ENCODE results near the gene ELL.
"Not testable (repeated sequence)": the region's sequence is repeated elsewhere in the genome, so short reads cannot be mapped to it uniquely, and the experiment has no call there.

The ELL gene

DNA sequence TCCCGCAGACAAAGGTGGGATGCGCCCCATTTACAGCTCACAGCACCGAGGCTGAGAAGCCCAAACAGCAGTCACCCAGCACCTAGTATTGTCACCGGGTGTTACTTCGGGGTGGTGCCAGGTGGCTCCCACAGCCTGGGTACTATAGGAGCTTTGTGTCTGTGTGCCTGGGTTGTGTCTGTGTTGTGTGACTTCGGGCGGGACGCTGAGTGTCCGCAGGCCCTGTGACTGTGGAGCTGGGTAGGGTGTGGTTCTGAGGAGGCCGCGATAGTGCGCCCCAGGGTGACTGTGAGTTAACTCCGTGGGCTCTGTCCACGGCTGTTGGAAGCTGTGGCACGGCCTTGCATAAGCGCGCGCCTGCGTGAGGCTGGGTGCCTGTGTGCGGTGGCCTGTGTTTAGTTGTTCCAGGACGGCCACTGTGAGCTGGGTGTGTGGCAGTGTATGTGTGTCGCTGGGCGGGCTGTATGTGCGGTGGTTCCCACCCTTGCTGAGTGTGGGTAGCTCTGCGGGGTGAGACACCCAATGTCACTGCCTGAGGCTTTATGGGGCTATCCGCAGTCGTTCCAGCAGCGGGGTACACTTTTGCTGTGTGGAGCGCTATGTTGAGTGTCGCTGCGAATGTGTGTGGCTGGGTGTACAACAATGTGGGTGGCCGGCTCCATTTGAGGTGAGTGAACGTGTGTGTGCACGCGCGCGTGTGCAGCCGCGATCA lies 103.2 kb downstream of the ELL start:
- DNase-seq = peak; percentile 57

- no peak for DNase-seq
These were observed 103.8 kb downstream of the ELL start for GRCh38 chr19:18418029-18418482.

DNA sequence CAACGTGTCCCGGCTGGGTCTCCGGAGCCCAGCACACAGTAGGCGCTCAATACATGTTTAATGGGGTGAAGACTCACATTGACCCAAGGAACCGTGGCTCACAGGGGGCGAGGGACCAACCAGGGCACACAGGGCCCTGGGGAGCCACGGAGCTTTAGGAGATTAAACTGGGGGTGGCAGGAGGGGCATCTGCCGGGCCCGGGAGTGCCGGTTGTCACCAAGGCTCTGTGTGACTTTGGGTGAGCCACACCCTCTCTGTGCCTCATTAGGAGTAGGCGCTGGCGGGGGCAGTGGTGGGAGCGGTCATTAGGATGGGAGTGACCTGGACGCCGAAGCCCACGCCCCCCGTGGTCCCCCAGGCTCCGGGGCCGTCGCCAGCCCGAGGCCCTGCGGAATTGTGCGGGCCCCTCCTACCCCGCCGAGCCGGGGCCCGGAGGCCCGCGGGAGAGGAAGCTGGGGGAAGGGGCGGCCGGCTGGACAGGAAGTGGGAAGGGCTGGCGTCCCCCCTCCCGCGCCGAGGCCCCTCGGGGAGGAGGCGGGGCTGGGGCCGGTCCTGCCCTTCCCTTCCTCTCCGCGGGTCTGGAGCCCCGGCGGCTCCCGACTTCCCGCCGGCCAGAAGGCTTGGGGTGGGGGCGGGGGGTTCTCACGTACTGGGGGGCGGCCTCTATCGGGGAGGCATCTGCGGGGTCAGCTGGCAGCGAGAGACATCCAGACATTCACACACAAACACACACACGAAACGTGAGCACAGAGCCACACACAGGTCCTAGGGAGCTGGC lies 104.4 kb downstream of the ELL start:
- peak; percentile 81 for DNase-seq

GRCh38 chr19:18416778-18417249 lies 105.1 kb downstream of the ELL start:
- DNase-seq = peak; percentile 87

- DNase-seq = peak; percentile 93
These were observed 106.5 kb downstream of the ELL start for GRCh38 chr19:18415178-18415867.

GRCh38 chr19:18414504-18415177 lies 107.2 kb downstream of the ELL start:
- DNase-seq = peak; percentile 53

GRCh38 chr19:18412610-18413239 lies 109.1 kb downstream of the ELL start:
- no peak for DNase-seq

DNA sequence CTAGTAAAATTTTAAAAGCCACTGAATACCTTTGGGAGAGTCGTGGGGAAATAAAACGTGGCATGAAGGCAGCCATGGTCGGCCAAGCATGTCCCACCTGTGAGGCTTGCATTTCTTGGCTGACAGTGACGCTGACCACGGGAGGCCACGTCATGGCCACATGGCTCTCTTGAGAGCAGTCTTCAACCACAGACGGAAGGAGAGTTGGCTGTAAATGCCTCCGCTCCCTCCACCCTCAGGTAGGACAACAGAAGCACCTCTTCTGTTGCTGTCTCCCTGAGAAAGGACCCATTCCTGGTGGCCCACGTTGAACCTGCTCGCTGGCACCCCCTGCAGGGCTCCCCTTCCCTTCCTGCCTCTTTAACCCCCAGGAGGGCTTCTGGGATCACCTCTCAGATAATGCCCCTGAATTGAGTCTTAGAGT lies 113.8 kb downstream of the ELL start:
- DNase-seq = peak; percentile 35

GRCh38 chr19:18406749-18407148 lies 115.1 kb downstream of the ELL start:
- DNase-seq = no peak

DNA sequence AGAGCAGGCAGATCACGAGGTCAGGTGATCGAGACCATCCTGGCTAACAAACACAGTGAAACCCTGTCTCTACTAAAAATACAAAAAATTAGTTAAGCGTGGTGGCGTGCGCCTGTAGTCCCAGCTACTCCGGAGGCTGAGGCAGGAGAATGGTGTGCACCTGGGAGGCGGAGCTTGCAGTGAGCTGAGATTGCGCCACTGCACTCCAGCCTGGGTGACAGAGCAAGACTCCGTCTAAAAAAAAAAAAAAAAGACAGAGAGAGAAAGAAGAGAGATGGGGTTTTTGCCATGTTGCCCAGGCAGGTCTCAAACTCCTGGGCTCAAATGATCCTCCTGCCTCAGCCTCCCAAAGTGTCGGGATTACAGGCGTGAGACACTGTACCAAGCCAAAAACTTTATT lies 116.1 kb downstream of the ELL start:
- DNase-seq = not testable (repeated sequence)

DNA sequence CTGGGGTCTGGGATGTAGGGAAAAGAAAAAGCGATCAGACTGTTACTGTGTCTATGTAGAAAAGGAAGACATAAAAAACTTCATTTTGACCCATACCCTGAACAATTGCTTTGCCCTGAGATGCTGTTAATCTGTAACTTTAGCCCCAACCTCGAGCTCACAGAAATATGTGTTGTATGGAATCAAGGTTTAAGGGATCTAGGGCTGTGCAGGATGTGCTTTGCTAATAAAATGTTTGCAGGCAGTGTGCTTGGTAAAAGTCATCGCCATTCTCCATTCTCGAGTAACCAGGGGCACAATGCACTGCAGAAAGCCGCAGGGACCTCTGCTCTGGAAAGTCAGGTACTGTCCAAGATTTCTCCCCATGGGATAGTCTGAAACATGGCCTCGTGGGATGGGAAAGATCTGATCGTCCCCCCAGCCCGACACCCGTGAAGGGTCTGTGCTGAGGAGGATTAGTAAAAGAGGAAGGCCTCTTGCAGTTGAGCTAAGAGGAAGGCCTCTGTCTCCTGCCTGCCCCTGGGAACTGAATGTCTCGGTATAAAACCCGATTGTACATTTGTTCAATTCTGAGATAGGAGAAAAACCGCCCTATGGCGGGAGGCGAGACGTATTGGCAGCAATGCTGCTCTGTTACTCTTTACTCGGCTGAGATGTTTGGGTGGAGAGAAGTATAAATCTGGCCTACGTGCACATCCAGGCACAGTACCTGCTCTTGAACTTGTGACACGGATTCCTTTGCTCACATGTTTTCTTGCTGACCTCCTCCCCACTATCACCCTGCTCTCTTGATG lies 119.2 kb downstream of the ELL start:
- DNase-seq = not testable (repeated sequence)

- peak; percentile 97 for DNase-seq
These were observed 120.2 kb downstream of the ELL start for GRCh38 chr19:18401580-18402112.

DNA sequence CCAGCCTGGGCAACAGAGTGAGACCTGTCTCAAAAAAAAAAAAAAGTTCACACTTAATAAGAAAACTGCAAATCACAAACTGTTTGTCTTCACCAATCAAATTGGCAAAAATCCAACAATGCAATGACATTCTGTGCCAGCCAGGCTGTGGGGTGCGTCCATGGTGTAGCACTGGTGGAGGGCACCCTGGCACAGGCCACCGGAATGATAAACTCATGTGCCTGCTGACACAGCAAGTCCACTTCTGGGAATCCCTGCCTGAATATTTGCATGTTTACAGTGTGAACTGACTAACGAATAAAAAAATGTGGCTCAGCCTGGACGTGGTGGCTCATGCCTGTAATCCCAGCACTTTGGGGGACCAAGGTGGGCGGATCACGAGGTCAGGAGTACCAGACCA lies 122.9 kb downstream of the ELL start:
- no peak for DNase-seq

DNA sequence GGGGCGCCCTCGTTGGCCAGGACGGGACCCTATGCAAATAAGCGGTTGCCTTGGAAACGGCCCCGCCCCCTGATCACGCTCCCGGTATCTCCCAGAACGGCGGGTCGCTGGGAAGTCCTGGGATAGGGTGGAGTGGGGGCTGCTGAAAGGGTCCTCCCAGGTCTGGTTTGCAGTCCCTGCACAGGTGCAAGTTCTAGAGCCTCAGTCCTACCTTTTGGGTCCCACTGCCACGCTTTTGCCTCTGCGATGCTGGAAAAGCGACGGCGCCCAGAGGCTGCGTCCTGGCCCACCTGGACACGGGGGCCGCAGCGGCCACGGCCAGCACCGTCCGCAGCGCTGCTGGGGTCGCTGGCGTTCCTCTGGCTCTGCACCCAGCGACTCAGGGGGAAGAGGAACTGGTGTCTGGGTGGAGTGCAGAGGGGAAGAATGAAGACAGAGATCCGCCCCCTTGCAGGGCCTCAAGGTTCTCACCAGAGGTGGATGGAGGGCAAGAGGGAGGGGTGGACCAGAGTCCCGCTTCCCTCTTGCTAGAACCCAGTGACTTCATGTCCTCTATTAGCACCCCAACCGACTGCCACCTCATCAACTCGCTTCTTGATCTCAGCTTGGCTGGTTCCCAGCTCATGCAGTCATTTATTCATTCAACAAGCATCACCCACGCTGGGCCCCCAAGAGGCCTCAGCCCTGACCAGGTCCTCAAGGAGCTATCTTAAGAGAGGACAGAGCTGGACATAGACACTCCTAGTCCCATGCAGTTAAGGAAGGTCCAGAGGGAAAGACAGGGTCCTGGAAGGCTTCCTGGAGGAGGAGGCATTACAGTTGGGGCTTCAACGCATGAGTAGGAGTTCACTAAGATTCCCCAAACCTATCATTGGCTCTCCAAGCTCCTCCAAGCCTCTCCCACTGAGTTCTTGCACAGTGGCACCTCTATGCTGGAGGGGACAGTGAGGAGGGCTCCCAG lies 124.3 kb downstream of the ELL start, which contains the start of gene LRRC25:
Gene LRRC25, minus strand, starts transcription at position 381 of the 961 bp plus-strand sequence. CDS start 659 bp downstream, outside the sequence.
- peak; percentile 36 for DNase-seq

- no peak for DNase-seq
These were observed 125.2 kb downstream of the ELL start for GRCh38 chr19:18396471-18397241.

DNA sequence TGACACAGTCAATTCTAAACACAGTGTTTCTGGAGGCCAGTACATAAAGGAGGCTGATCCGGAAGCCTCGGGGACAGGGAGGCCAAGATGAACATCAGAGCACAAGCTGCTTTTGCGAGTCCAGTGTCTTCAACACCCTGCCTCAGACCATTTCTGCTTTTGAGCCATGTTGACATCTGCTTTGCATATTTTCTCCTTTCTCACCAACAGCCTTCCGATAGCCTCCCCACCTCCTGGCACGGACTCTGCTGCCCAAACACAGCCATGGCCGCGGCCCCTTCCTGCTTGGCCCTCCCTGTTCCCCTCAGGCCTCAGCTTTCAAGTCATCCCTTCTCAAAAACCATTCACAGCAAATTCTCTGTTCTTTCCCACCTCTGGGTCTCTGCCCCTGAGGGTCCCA lies 128.0 kb downstream of the ELL start:
- DNase-seq = no peak

- DNase-seq = no peak
These were observed 128.9 kb downstream of the ELL start for GRCh38 chr19:18392926-18393325.
